T follicular helper cell (primary cell): ENCODE measurements around the gene TOX2.

ENCODE experiments used
- DNase-seq: peaks from one replicate; pipeline ENCODE4 v3.0.0-alpha.2; 2020; ENCODE audit warnings: low read depth

The TOX2 gene

GRCh38 chr20:43977252-43977651 lies 62.6 kb downstream of the TOX2 start:
- DNase-seq, result no peak

- DNase-seq, result no peak
Measured at GRCh38 chr20:43977962-43978361, 63.3 kb downstream of the TOX2 start.

- no peak for DNase-seq
Measured at GRCh38 chr20:43979576-43980105, 65.0 kb downstream of the TOX2 start.

- no peak for DNase-seq
Measured at GRCh38 chr20:43981540-43981939, 66.9 kb downstream of the TOX2 start.

GRCh38 chr20:43982016-43982415 lies 67.4 kb downstream of the TOX2 start:
- DNase-seq, result no peak

- DNase-seq, result no peak
Measured at GRCh38 chr20:43982886-43983285, 68.2 kb downstream of the TOX2 start.

GRCh38 chr20:43983359-43983758 lies 68.7 kb downstream of the TOX2 start:
- no peak for DNase-seq

- DNase-seq, result no peak
Measured at GRCh38 chr20:43983904-43984361, 69.3 kb downstream of the TOX2 start.

- DNase-seq, result no peak
Measured at GRCh38 chr20:43984587-43984986, 69.9 kb downstream of the TOX2 start.

- DNase-seq, result no peak
Measured at GRCh38 chr20:43985121-43985520, 70.5 kb downstream of the TOX2 start.

GRCh38 chr20:43985608-43986316 lies 71.1 kb downstream of the TOX2 start:
- no peak for DNase-seq

GRCh38 chr20:43987018-43987417 lies 72.4 kb downstream of the TOX2 start:
- DNase-seq, result no peak

- no peak for DNase-seq
Measured at GRCh38 chr20:43987531-43987930, 72.9 kb downstream of the TOX2 start.

- no peak for DNase-seq
Measured at GRCh38 chr20:43988451-43988850, 73.8 kb downstream of the TOX2 start.

- no peak for DNase-seq
Measured at GRCh38 chr20:43988867-43989266, 74.2 kb downstream of the TOX2 start.

- DNase-seq, result no peak
Measured at GRCh38 chr20:43991261-43991660, 76.6 kb downstream of the TOX2 start.

- no peak for DNase-seq
Measured at GRCh38 chr20:43991982-43992381, 77.3 kb downstream of the TOX2 start.

- no peak for DNase-seq
Measured at GRCh38 chr20:43992885-43993284, 78.2 kb downstream of the TOX2 start.

GRCh38 chr20:43993560-43993959 lies 78.9 kb downstream of the TOX2 start:
- DNase-seq, result no peak

GRCh38 chr20:43994486-43995100 lies 79.9 kb downstream of the TOX2 start:
- DNase-seq, result no peak

GRCh38 chr20:43995645-43996044 lies 81.0 kb downstream of the TOX2 start:
- no peak for DNase-seq

GRCh38 chr20:43996240-43996930 lies 81.7 kb downstream of the TOX2 start:
- no peak for DNase-seq

GRCh38 chr20:43999848-44000247 lies 85.2 kb downstream of the TOX2 start:
- DNase-seq, result no peak
